GM19193 (cell line): ENCODE data around the gene CD33.
"Not testable (repeated sequence)": the region's sequence is repeated elsewhere in the genome, so short reads cannot be mapped to it uniquely, and the experiment has no call there.

Source experiments
- POLR2A ChIP-seq: IDR thresholded peaks from 4 replicates; pipeline ENCODE4 v1.6.1; 2011; ENCODE audit not compliant: insufficient read depth, insufficient read length; ENCODE audit errors: extremely low read depth

The CD33 gene

DNA sequence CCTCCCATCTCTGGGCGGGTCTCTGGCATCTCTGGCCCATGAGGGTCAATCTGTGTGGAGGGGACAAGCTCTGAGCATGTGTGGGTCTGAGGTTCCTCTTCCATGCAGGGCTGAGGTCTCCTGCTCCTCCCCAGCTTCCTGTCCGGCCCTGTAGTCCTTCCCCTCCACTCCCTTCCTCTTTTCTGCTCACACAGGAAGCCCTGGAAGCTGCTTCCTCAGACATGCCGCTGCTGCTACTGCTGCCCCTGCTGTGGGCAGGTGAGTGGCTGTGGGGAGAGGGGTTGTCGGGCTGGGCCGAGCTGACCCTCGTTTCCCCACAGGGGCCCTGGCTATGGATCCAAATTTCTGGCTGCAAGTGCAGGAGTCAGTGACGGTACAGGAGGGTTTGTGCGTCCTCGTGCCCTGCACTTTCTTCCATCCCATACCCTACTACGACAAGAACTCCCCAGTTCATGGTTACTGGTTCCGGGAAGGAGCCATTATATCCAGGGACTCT, at the start of gene CD33:
TSS of gene CD33 (plus strand) at position 183 of the 496 bp plus-strand sequence. CDS start at position 222, 39 bp downstream.
- not testable (repeated sequence) for TF ChIP-seq POLR2A

DNA sequence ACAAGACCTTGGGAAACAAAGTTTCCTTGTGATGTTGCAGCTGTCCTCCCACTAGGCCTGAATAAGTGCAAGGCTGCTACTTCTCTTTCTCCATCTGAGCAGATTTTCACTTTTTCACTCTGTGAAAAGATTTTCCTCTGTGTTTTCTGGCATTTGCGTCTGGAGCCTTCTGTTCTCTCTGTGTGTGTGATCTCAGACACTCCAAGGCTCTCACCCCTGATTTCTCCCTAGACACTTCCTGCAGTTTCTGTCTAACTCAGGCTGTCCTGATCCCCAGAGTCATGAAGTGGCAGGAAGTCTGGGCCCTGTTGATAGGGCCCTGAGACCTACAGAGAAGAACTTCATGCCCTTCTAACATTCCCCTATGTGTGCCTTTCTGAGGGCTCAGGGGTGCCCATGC, 45.6 kb upstream of the CD33 start:
- TF ChIP-seq POLR2A: no peak

DNA sequence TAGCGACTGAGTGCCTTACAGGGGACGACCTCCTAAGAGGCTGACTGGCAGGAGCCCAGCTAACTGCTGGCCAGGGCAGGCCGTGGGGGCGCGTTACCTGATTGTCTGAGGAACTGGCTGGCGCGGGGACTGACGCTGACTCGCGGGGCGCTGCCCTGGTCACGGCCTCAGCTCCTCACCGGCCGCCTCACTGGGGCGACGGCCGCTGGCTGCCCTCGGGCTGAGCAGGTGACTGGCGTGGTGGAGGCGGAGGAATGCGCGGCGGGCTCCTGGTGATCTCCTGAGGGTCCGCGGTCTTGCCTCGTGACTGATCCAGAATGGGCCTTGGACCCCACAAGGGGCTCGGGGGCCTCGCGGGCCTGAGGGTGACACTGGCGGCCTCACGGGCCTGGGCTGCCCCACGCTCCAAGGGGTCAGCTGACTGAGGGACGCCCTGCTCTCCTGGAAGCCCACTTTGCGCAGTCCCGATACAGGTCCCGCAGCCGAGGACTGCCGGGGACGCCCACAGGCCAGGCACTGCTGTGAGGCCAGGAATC, 43.4 kb upstream of the CD33 start:
- no peak for TF ChIP-seq POLR2A

DNA sequence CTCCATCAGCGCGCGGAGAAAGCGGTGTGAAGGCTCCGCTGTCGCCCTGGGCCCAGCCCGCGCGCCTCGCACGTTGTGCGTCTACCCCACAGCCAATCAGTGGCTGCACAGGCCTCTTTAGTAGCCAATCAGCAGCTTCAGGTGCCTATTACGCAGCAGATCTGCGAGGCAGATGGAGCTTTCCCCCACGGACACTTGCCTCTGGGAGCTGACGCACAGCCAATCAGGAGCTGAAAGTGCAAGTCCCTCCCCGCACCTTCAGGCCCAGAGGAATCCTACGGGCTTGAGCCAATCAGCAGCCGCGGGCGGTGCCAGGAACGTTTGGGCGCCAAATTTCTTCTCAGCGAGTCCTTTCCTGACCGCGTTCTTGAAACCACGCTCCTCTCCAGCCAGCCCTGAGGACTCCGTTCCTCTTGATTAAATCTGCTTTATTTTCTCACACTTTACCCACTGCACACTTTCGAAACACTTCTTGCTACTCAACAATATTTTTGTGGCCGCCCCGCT, 42.9 kb upstream of the CD33 start:
- TF ChIP-seq POLR2A: no peak

DNA sequence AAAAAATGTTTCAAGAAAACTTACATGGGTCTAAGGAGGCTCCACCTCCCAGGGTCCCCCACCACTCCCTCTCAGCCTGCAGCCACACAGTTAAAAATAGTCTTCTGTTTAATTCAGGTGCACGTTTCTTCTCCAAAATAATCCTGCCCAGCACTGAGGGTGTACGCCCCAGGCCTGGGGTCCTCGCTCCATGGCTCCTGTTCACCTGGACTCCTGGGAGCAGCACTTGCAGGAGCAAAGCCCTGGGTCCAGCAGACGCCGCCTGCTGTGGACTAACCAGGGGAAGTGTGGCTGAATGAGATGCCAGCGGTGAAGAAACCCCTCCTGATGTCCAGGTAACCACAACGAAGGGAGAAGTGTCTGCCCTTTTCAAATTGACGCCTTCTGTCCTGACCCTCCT, 41.3 kb upstream of the CD33 start:
- TF ChIP-seq POLR2A: no peak

DNA sequence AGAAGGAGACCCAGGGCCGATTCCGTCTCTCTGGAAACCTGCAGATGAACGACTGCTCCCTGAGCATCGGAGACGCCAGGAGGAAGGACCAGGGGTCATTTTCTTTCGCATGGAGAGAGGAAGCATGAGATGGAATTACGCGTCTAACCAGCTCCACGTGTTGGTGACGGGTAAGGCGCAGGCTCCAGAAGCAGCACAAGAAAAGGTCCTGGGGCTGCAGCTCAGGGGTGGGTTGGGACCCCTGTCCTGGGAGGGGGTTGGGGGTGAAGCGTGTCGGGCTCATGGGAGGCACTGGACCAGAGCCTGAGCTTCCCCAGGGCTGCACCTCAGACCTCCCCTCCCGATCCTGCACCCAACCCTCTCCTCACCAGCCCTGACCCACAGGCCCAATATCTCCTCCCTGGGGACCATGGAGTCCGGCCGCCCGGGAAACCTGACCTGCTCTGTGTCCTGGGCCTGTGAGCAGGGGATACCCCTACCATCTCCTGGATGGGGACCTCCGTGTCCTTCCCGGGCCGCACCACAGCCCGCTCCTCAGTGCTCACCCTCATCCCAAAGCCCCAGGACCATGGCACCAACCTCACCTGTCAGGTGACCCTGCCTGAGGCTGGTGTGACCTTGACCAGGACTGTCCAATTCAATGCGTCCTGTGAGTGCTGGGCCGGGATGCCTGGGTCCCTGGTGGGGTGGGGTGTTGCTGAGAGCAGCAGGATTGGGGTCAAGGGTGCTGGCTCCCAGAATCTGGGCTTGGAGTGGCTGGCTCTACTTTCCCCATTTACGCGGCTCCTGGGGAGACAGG, 39.6 kb upstream of the CD33 start:
- TF ChIP-seq POLR2A: no peak

DNA sequence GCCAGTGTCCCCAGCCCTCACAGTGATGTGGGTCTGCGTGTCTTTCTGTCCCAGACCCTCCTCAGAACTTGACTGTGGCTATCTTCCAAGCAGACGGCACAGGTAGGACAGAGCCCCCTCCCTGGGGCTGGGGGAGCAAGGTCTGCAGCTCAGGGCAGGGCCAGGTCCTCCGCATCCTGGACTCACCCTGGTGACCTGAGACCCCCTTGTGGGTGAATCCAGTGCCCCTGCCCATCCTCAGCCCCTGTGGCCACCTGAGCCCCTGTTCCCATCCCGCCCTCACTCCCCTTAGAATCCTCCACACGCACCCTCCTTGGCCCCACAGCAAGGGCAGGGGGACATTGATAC, 39.0 kb upstream of the CD33 start:
- no peak for TF ChIP-seq POLR2A

DNA sequence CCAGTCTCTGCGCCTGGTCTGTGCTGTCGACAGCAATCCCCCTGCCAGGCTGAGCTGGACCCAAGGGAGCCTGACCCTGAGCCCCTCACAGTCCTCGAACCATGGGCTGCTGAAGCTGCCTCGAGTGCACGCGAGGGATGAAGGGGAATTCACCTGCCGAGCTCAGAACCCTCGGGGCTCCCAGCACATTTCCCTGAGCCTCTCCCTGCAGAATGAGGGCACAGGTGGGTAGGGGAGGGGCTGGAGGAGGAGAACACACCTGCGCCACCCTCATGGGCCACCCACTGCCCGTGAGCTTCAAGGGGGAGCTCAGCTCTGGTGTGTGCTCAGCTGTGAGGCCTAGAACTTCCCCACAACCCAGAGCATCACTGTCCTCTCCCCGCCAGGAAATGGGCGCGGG, 38.6 kb upstream of the CD33 start:
- no peak for TF ChIP-seq POLR2A

DNA sequence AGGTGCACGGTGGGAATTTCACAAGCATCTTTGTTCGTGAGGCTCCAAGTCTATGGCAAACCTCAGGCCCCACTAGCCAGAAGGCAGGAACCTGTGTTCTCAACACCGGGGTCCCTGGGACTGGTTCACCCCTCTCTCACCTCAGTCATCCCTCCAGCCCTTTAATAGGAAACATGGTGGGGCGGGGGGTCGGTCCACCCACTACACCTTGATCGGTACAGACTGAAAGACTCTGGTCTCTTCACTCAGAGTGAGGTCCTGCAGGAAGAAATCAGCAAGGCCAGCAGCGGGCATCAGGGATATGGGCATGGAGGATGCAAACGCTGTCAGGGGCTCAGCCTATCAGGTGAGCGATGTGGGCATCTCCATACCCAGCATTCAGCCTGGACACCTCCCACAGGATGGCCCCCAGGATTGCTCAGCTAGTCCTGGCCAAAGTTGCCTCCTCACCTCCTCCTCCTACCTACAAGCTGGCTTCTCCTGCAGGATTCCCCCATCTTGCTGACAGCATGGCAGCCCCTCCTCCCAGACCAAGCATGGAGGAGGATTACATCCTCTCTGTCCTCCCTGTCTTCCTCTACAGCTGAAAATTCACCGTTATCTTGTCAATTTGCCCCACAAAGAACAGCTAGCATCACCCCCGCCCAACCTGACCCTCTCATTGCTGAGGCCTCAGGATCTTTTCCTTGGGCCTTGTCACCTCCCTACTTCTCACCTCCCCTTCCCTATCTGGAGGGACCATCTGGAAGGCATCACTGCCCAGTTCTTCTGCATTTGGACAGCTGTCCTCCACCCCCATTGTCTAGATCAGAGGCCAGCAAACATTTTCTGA, 37.3 kb upstream of the CD33 start:
- TF ChIP-seq POLR2A: no peak

DNA sequence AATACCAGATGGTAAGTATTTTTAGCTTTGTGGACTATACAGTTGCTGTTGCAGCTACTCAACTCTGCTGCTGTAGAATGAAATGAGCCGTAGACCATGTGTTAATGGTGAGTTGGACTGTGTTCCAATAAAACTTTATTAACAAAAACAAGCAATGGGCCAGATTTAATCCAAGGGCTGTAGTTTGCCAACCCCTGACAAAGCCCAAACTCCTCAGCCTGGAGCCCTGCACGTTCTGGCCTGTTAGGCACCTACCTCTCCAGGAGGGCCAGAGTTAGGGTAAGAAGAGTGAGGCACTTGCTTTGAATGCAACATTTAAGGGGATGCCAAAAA, 36.7 kb upstream of the CD33 start:
- no peak for TF ChIP-seq POLR2A

DNA sequence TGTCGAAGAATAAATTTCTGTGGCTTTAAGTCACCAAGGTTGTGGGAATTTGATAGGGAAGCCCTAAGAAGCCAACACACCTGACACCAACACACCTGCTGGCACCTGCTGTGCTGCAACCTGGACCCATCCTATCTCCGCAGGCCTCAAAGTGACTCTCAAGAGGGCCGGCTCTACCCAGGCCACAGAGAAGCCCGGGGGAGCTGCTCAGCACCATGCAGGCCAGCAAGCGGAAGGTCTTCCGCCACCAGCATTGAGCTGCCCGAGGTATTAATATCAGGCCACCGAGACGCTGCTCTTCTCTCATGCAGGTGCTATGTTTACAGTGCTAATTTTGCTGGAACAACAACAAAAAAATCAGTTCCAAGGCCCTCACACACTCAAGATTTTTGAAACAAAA, 32.2 kb upstream of the CD33 start:
- TF ChIP-seq POLR2A: no peak

DNA sequence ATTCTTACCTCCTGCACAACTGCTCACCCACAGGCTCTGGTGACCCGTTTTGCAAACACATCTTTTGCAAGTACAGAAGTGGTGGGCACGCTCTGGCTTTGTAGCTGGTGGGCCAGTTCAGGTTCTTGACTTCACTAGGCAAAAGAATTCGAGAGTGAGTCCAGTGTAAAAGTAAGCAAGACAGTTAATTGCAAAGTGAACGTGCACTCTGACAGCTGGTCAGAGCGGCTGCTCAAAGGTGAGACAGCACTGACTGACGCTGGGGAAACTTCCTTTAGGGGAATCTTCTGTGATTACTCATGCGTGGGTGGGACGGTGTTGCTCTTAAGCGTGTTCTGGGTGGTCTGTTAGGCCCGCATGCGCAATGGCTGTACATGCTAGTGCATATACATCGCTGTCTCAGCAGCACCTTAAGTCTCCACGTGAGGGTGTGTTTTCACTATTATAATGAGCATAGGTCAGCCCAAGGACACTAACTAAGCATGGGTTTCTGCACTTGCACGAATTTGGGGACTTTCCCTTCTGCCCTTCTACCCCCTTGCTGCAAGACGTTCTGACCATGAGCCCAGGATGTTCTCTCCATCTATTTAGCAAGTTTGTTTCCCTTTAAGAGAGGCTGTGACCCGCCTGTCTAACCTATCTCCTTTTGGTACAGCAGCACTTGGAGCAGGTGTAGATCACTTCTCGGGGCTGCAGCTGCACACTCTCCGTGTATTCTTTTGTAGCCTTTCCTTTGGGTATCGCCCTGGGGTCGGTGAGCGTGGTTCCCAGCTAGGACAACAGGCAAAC, 30.2 kb upstream of the CD33 start:
- TF ChIP-seq POLR2A: no peak

DNA sequence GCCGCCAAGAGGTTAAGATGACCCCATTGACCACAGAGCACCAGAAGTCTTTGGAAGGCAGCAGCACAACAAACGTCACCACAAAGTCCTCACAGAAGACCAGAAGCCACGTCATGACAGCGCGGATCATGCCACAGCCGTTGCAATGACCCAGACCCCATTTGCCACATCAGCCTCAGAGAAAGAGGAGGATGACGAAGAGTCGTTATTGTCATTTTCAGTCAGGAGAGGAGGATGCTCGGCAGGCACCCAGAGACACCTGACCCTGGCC, 29.6 kb upstream of the CD33 start:
- TF ChIP-seq POLR2A: no peak

DNA sequence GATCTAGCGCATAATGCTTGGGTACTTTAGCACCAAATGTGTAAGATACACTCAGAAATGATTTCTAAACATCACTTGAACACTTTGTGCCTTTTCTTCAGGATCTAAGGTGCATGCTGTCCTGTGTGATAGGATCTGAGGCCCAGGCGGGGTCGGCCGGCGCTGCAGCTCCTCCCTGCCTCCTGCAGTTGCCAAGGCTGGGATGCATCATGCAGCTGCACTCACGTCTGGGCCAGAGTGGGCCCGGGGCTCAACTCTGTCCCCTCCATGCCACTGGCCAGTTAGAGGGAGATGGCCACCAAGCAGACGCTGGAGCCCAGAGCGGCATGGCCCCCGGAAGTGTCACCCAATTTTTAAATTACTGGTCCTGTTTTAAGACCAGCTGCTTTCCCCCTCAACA, 29.3 kb upstream of the CD33 start:
- no peak for TF ChIP-seq POLR2A

DNA sequence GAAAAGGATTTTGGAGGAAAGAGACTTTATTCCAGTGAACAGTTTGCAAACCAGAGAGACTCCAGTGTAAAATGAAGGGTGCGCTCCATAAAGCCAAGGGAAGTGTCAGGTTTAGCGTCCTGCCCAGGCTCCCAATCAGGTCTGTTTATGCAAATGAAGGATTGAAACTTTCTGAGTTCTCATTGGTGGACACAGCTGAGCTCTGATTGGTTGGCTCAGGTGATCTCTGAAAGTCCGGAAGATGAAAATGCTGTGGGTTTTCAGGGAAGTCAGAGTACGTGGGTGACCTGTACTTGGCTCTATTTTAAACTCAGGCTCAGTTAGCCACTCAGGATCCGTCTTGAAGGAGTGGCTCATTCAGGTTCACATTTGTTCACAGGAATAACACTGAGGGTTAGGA, 28.7 kb upstream of the CD33 start:
- TF ChIP-seq POLR2A: no peak
